Osteoblast (primary cell): ENCODE results near the gene SLC37A3. TPM values are rescaled to one million over a fixed set of nuclear protein-coding genes. Genes with fewer than 3 reads are reported as not detected.

ENCODE experiments used
- DNase-seq: peaks from one replicate; pipeline ENCODE4 v3.0.0; 2011; ENCODE audit warnings: low spot score, mixed read lengths; ENCODE audit not compliant: insufficient read length; ENCODE audit errors: missing footprints
- H2AFZ ChIP-seq: 2 replicates; pipeline ENCODE4 v1.6.0; 2011; ENCODE audit warnings: mild to moderate bottlenecking, low read length
- H3K27ac ChIP-seq: 2 replicates; pipeline ENCODE4 v1.5.1; 2011; ENCODE audit warnings: mild to moderate bottlenecking, low read depth, low read length, moderate library complexity
- H3K27me3 ChIP-seq: 2 replicates; pipeline ENCODE4 v1.6.0; 2012; ENCODE audit warnings: mild to moderate bottlenecking, control low read depth, inconsistent platforms, low read length, moderate library complexity; ENCODE audit not compliant: insufficient read depth
- H3K36me3 ChIP-seq: 2 replicates; pipeline ENCODE4 v1.5.1; 2011; ENCODE audit warnings: mild to moderate bottlenecking, low read length, control low read depth, moderate library complexity; ENCODE audit not compliant: insufficient read depth
- H3K4me1 ChIP-seq: 2 replicates; pipeline ENCODE4 v1.5.1; 2011; ENCODE audit warnings: mild to moderate bottlenecking, low read length, control low read depth, moderate library complexity; ENCODE audit not compliant: insufficient read depth
- H3K4me2 ChIP-seq: 2 replicates; pipeline ENCODE4 v1.6.0; 2011; ENCODE audit warnings: mild to moderate bottlenecking, low read length; ENCODE audit not compliant: insufficient read depth
- H3K4me3 ChIP-seq: fragments of 200-600 bp; sonication (generic); 3 replicates; pipeline ENCODE4 v1.5.1; 2012; ENCODE audit warnings: mild to moderate bottlenecking, low read length, inconsistent platforms; ENCODE audit not compliant: insufficient read depth
- H3K79me2 ChIP-seq: 2 replicates; pipeline ENCODE4 v1.6.0; 2012; ENCODE audit warnings: mild to moderate bottlenecking, low read length, control low read depth, inconsistent platforms; ENCODE audit not compliant: insufficient read depth
- H3K9me3 ChIP-seq: 2 replicates; pipeline ENCODE4 v1.5.1; 2011; ENCODE audit warnings: low read depth, low read length, control low read depth
- H4K20me1 ChIP-seq: 2 replicates; pipeline ENCODE4 v1.6.0; 2012; ENCODE audit warnings: mild to moderate bottlenecking, low read length, control low read depth; ENCODE audit not compliant: insufficient read depth
- total RNA-seq: library from RNA; depleted of rRNA; stranded (reverse); fragments of >200 nt; gene quantifications from 2 replicates; pipeline ENCODE4 v1.2.3, GENCODE V29; 2012
- TF ChIP-seq, protein P1 (sequence below): IDR thresholded peaks from 2 replicates; pipeline ENCODE4 v1.5.1; 2011; ENCODE audit warnings: mild to moderate bottlenecking, low read depth, low read length, moderate library complexity; ENCODE audit errors: extremely low read depth

The SLC37A3 gene
- total RNA-seq, 1 donor: 73.5 TPM

DNA sequence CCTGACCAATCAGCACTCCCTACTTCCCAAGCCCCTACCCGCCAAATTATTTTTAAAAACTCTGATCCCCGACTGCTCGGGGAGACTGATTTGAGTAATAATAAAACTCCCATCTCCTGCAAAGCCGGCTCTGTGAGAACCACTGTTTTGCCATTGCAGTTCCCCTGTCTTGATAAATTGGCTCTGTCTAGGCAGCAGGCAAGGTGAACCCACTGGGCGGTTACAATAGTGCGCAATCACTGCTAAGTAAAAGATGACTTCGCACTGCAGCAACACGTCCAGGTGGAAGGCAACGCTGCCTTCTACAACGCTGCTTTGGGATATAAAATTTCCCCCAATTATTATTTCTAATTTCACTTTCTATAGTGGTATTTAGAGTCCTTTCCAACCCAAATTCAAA, 8.9 kb downstream of the SLC37A3 start:
- TF ChIP-seq, protein P1, sequence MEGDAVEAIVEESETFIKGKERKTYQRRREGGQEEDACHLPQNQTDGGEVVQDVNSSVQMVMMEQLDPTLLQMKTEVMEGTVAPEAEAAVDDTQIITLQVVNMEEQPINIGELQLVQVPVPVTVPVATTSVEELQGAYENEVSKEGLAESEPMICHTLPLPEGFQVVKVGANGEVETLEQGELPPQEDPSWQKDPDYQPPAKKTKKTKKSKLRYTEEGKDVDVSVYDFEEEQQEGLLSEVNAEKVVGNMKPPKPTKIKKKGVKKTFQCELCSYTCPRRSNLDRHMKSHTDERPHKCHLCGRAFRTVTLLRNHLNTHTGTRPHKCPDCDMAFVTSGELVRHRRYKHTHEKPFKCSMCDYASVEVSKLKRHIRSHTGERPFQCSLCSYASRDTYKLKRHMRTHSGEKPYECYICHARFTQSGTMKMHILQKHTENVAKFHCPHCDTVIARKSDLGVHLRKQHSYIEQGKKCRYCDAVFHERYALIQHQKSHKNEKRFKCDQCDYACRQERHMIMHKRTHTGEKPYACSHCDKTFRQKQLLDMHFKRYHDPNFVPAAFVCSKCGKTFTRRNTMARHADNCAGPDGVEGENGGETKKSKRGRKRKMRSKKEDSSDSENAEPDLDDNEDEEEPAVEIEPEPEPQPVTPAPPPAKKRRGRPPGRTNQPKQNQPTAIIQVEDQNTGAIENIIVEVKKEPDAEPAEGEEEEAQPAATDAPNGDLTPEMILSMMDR: no peak
- Histone ChIP-seq H3K4me3 (no peak overlapping the region), H3K27ac (no peak overlapping the region), H4K20me1 (peaks cover 78% of the 10 kb centered on the region), H3K9me3 (no peaks in the 10 kb centered on the region), H2AFZ (no peak overlapping the region), H3K79me2 (peaks cover 79% of the 10 kb centered on the region), H3K27me3 (no peaks in the 10 kb centered on the region), H3K4me1 (peaks cover 8% of the 10 kb centered on the region), H3K36me3 (no peaks in the 10 kb centered on the region), H3K4me2 (no peak overlapping the region)
- no peak for DNase-seq

- Histone ChIP-seq H3K27ac (no peak overlapping the region), H3K79me2 (peaks cover 57% of the 10 kb centered on the region), H3K9me3 (no peaks in the 10 kb centered on the region), H3K4me1 (no peaks in the 10 kb centered on the region), H2AFZ (no peak overlapping the region), H3K4me3 (no peak overlapping the region), H3K4me2 (no peak overlapping the region), H4K20me1 (peaks cover 45% of the 10 kb centered on the region), H3K27me3 (no peaks in the 10 kb centered on the region), H3K36me3 (peaks cover 18% of the 10 kb centered on the region)
- TF ChIP-seq, protein P1: no peak
- no peak for DNase-seq
Measured at GRCh38 chr7:140384894-140385545, 13.3 kb downstream of the SLC37A3 start.

GRCh38 chr7:140383954-140384713, 14.2 kb downstream of the SLC37A3 start:
- peaks cover 48% of the 10 kb centered on the region for H3K79me2 ChIP-seq

More at GRCh38 chr7:140383954-140384713, 14.2 kb downstream of the SLC37A3 start:
- TF ChIP-seq, protein P1: no peak
- no peaks in the 10 kb centered on the region for H3K4me1 ChIP-seq
- H3K27me3 ChIP-seq: no peaks in the 10 kb centered on the region
- no peak overlapping the region for H3K27ac ChIP-seq
- H3K36me3 ChIP-seq: peaks cover 20% of the 10 kb centered on the region
- no peak overlapping the region for H3K4me2 ChIP-seq
- peaks cover 36% of the 10 kb centered on the region for H4K20me1 ChIP-seq
- no peak overlapping the region for H3K4me3 ChIP-seq
- no peaks in the 10 kb centered on the region for H3K9me3 ChIP-seq
- DNase-seq: no peak
- H2AFZ ChIP-seq: no peak overlapping the region
